A549 treated with AZD9567 at 1 μM for 4 hours (cell line): ENCODE data around the gene LEPROT. TPM values are rescaled to one million over a fixed set of nuclear protein-coding genes. Genes with fewer than 3 reads are reported as not detected.

ENCODE experiments used
- total RNA-seq: library from RNA; stranded (reverse); fragments of 200-300 nt; extraction: Qiagen RNA extraction; gene quantifications from 5 replicates; pipeline ENCODE4 v1.2.3, GENCODE V29; 2022; ENCODE audit not compliant: insufficient read depth

The LEPROT gene
- 35.1 to 41.9 TPM (median 37.3 TPM) in 5 replicates for total RNA-seq

GRCh38 chr1:65420590-65421350 is at the start of gene LEPROT, which contains the start of gene LEPR:
LEPROT (plus strand) TSS chr1:65420668; CDS start chr1:65420725, 57 bp downstream.
LEPR (plus strand) TSS chr1:65420668; CDS start chr1:65565566, 144,898 bp downstream.

Other genes starting within 250 kb of the LEPROT start
- 6.1 to 8.5 TPM (median 7.2 TPM) in 5 replicates for gene DNAJC6, start 111.1 kb upstream of the LEPROT start, total RNA-seq
- 2.1 to 3.9 TPM (median 3.3 TPM) in 5 replicates for gene LEPR, start within 50 bp of the LEPROT start, total RNA-seq